HepG2 (cell line): Measurements from ENCODE around the gene GFRA1.

ENCODE experiments used
- HDAC1 ChIP-seq: sonication (generic); formaldehyde crosslinking; IDR thresholded peaks from 2 replicates; pipeline ENCODE4 v1.5.1; 2020; ENCODE audit warnings: mild to moderate bottlenecking, missing genetic modification reagents
- TF ChIP-seq, protein P1 (sequence below): sonication (generic); formaldehyde crosslinking; IDR thresholded peaks from 2 replicates; pipeline ENCODE4 v1.5.0; 2020; ENCODE audit warnings: mild to moderate bottlenecking, missing genetic modification reagents

DNA sequence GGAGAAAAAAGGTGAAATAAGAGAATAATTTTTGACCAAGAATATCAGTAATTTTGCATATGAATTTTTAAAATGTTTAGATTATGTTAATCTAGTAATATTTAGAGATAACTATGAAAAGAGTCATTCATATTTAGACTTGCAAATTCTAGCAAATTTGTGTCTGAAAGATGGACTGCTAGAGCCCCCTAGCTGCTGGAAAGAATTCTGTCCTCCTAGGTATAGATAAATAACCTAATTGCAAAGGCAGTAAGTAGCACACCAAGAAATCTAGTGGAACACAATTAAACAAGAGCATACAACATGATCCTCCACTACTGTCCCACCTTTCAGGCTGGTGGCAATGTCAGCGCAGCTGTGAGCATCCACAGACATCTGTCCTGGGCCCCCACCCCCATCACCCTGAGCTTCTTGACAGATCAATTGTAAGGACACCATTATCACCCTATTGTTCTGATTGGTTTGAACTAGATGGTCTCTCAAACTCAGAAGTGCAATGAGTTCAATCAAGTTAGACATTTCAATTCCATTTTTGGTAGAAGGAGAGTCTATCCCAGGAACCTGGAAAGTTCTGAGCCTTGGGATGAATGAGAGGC lies 15.0 kb upstream of the GFRA1 start:
- TF ChIP-seq, protein P1, sequence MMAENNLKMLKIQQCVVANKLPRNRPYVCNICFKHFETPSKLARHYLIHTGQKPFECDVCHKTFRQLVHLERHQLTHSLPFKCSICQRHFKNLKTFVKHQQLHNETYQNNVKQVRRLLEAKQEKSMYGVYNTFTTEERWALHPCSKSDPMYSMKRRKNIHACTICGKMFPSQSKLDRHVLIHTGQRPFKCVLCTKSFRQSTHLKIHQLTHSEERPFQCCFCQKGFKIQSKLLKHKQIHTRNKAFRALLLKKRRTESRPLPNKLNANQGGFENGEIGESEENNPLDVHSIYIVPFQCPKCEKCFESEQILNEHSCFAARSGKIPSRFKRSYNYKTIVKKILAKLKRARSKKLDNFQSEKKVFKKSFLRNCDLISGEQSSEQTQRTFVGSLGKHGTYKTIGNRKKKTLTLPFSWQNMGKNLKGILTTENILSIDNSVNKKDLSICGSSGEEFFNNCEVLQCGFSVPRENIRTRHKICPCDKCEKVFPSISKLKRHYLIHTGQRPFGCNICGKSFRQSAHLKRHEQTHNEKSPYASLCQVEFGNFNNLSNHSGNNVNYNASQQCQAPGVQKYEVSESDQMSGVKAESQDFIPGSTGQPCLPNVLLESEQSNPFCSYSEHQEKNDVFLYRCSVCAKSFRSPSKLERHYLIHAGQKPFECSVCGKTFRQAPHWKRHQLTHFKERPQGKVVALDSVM (CRISPR knock-in tag): no peak
- no peak for TF ChIP-seq HDAC1 (CRISPR knock-in tag)
